Panc1 (cell line): ENCODE results near the gene RAB23. TPM values are rescaled to one million over a fixed set of nuclear protein-coding genes. Genes with fewer than 3 reads are reported as not detected.

ENCODE experiments used
- ATAC-seq: fragments of 200-7000 bp; cut with Tn5 transposase; 2 replicates; pipeline ENCODE4 v1.9.1; 2020; ENCODE audit warnings: mild to moderate bottlenecking, moderate library complexity
- BruUV-seq: library from RNA; stranded (reverse); fragments of 400-500 nt; replicated peaks from 2 replicates; lab custom pipeline; 2021; lab: Mats Ljungman, UMichigan
- CTCF ChIA-PET: fragments of 300-600 bp; sonication (Branson Sonifier 250); formaldehyde crosslinking; loops from one replicate; lab custom pipeline; 2022; ENCODE audit warnings: antibody characterized with exemption; lab: Charles Lee
- POLR2A ChIA-PET: fragments of 300-600 bp; sonication (Branson Sonifier 250); formaldehyde crosslinking; loops from one replicate; lab custom pipeline; 2022; ENCODE audit warnings: antibody characterized with exemption; lab: Charles Lee
- DNase-seq: peaks from one replicate; pipeline ENCODE4 v3.0.0-alpha.2; 2010; ENCODE audit warnings: low read depth, low spot score
- H3K27ac ChIP-seq: 2 replicates; pipeline ENCODE4 v1.5.1; 2011; ENCODE audit warnings: mild to moderate bottlenecking, low read length, inconsistent platforms
- H3K27me3 ChIP-seq: fragments of 200-500 bp; sonication (Bioruptor generic); 2 replicates; pipeline ENCODE4 v1.6.0; 2014; ENCODE audit warnings: low read length, inconsistent platforms; ENCODE audit not compliant: control insufficient read depth, insufficient read depth
- H3K36me3 ChIP-seq: fragments of 200-500 bp; sonication (Bioruptor generic); 2 replicates; pipeline ENCODE4 v1.5.1; 2014; ENCODE audit warnings: inconsistent platforms, mild to moderate bottlenecking, low read length, moderate library complexity; ENCODE audit not compliant: control insufficient read depth, insufficient read depth
- H3K4me1 ChIP-seq: 2 replicates; pipeline ENCODE4 v1.5.1; 2011; ENCODE audit warnings: inconsistent platforms, mild to moderate bottlenecking, low read length, moderate library complexity; ENCODE audit not compliant: control insufficient read depth, insufficient read depth
- H3K4me3 ChIP-seq, 2 experiments: 2 replicates each; pipeline ENCODE4 v1.5.1; 2011 to 2012; ENCODE audit warnings: low read depth in 2 of 2, low read length in 2 of 2, mild to moderate bottlenecking in 2 of 2, inconsistent platforms in 1 of 2, moderate library complexity in 1 of 2
- H3K9me3 ChIP-seq: fragments of 200-500 bp; sonication (Bioruptor generic); 2 replicates; pipeline ENCODE4 v1.5.1; 2014; ENCODE audit warnings: low read depth, mild to moderate bottlenecking, inconsistent platforms, low read length, moderate library complexity; ENCODE audit not compliant: control insufficient read depth, insufficient read depth
- CTCF ChIP-seq: fragments of 450-650 bp; IDR thresholded peaks from 2 replicates; pipeline ENCODE4 v1.5.1; 2017; ENCODE audit warnings: mild to moderate bottlenecking
- POLR2AphosphoS5 ChIP-seq: IDR thresholded peaks from 2 replicates; pipeline ENCODE4 v1.6.1; 2012; ENCODE audit warnings: mild to moderate bottlenecking, low read depth, low read length, moderate library complexity
- REST ChIP-seq, 2 experiments: IDR thresholded peaks; 2 replicates each; pipeline ENCODE4 v1.6.1; 2011 to 2012; ENCODE audit warnings: low read depth in 2 of 2, control low read depth in 1 of 2, low read length in 1 of 2, mild to moderate bottlenecking in 1 of 2, moderate library complexity in 1 of 2; ENCODE audit not compliant: insufficient read depth in 1 of 2
- SIN3A ChIP-seq: IDR thresholded peaks from 2 replicates; pipeline ENCODE4 v1.6.1; 2012; ENCODE audit warnings: low read depth, mild to moderate bottlenecking, low read length, moderate library complexity, borderline replicate concordance; ENCODE audit not compliant: insufficient read depth
- TCF7L2 ChIP-seq: IDR thresholded peaks from 2 replicates; pipeline ENCODE4 v1.6.1; 2011; ENCODE audit warnings: mild to moderate bottlenecking, low read depth, low read length, inconsistent platforms
- in situ Hi-C: cut with HindIII; loops from 2 replicates; pipeline ENCODE4 v1.10.0; 2016; ENCODE audit warnings: low sequenced_read_pairs, low pct_unique_long_range_greater_than_20kb
- intact Hi-C: fragments of 100-400 bp; cut with micrococcal nuclease; formaldehyde crosslinking; loops from one replicate; pipeline ENCODE4 v1.10.0; 2022; ENCODE audit not compliant: unreplicated experiment
- total RNA-seq: library from RNA; stranded (reverse); gene quantifications from one replicate; pipeline ENCODE4 v1.2.1, GENCODE V29; 2021; ENCODE audit not compliant: unreplicated experiment

The RAB23 gene
- total RNA-seq, 1 experiment from 2014 or later: 25.5 TPM

GRCh38 chr6:57262488-57262887 lies 40.4 kb upstream of the RAB23 start:
- no peaks in the 10 kb centered on the region for H3K36me3 ChIP-seq
- in situ Hi-C loops (no loop called here), intact Hi-C loops (no loop called here)
- no peak for DNase-seq
- ChIA-PET CTCF (no interaction called here), POLR2A (no interaction called here)
- no peaks in the 10 kb centered on the region for H3K27me3 ChIP-seq
- H3K27ac ChIP-seq: no peak overlapping the region
- no TSS peak for BruUV-seq
- no peaks in the 10 kb centered on the region for H3K9me3 ChIP-seq
- no peak for ATAC-seq
- H3K4me1 ChIP-seq: no peaks in the 10 kb centered on the region
- H3K4me3 ChIP-seq: no peak overlapping the region
- TF ChIP-seq TCF7L2: no peak
- TF ChIP-seq REST (IDR thresholded peaks at IDR 0.05; ENCODE audit: insufficient read depth in 1 of 2, low read depth in 2 of 2, low read length in 1 of 2): no peak
- no peak for TF ChIP-seq POLR2AphosphoS5
- no peak for TF ChIP-seq SIN3A
- no peak for TF ChIP-seq CTCF

- no TSS peak for BruUV-seq
- intact Hi-C loops (no loop called here), in situ Hi-C loops (no loop called here)
- H3K27me3 ChIP-seq: no peaks in the 10 kb centered on the region
- TF ChIP-seq CTCF: no peak
- POLR2A ChIA-PET: no interaction called here
- H3K4me1 ChIP-seq: no peaks in the 10 kb centered on the region
- no peak overlapping the region for H3K4me3 ChIP-seq
- no peaks in the 10 kb centered on the region for H3K36me3 ChIP-seq
- H3K27ac ChIP-seq: no peak overlapping the region
- DNase-seq: no peak
- CTCF ChIA-PET: no interaction called here
- ATAC-seq: no peak
- no peaks in the 10 kb centered on the region for H3K9me3 ChIP-seq
These were observed 39.8 kb upstream of the RAB23 start for GRCh38 chr6:57261926-57262325.

GRCh38 chr6:57259064-57259463 lies 37.0 kb upstream of the RAB23 start:
- no TSS peak for BruUV-seq
- Histone ChIP-seq H3K36me3 (no peaks in the 10 kb centered on the region), H3K9me3 (no peaks in the 10 kb centered on the region), H3K27me3 (no peaks in the 10 kb centered on the region), H3K4me1 (no peaks in the 10 kb centered on the region), H3K4me3 (no peak overlapping the region), H3K27ac (no peak overlapping the region)
- DNase-seq (no peak), ATAC-seq (no peak; the same call in 1 of the 2 replicates)
- intact Hi-C loops (no loop called here), in situ Hi-C loops (no loop called here)
- ChIA-PET POLR2A (no interaction called here), CTCF (no interaction called here)
- TF ChIP-seq SIN3A: no peak
- no peak for TF ChIP-seq TCF7L2
- no peak for TF ChIP-seq REST (IDR thresholded peaks at IDR 0.05; ENCODE audit: insufficient read depth in 1 of 2, low read depth in 2 of 2, low read length in 1 of 2)
- TF ChIP-seq CTCF: no peak
- TF ChIP-seq POLR2AphosphoS5: no peak
